HepG2 (cell line): ENCODE results near the gene RBFOX1. TPM values are rescaled to one million over a fixed set of nuclear protein-coding genes. Genes with fewer than 3 reads are reported as not detected.

Experiments used
- ATAC-seq: fragments of 200-7000 bp; cut with Tn5 transposase; 3 replicates; pipeline ENCODE4 v1.9.1; 2020; ENCODE audit warnings: mild to moderate bottlenecking, moderate library complexity
- BruUV-seq: library from RNA; stranded (reverse); fragments of 400-500 nt; replicated peaks from 2 replicates; lab custom pipeline; 2021; lab: Mats Ljungman, UMichigan
- CTCF ChIA-PET: fragments of 300-600 bp; formaldehyde crosslinking; extraction: SDS; loops from one replicate; lab custom pipeline; 2021; ENCODE audit warnings: low total read pairs, inconsistent platforms, low intra/inter-chr PET ratio; lab: Yijun Ruan, JAX
- POLR2A ChIA-PET: fragments of 350-600 bp; sonication (Branson Sonifier 250); formaldehyde crosslinking; loops from one replicate; lab custom pipeline; 2020; ENCODE audit warnings: antibody characterized with exemption, inconsistent platforms; lab: Yijun Ruan, JAX
- DNase-seq: peaks from one replicate; pipeline ENCODE4 v3.0.0-alpha.2; 2015; ENCODE audit warnings: low spot score
- FAIRE-seq: peaks from 3 replicates; lab custom pipeline; 2011; peaks lifted over from hg19 to GRCh38; lab: Jason Lieb, UNC
- H2AFZ ChIP-seq: one replicate; pipeline ENCODE4 v1.6.1; 2011; ENCODE audit warnings: low read length, inconsistent platforms
- H3K27ac ChIP-seq: fragments of 300-600 bp; 3 replicates; pipeline ENCODE4 v1.8.0; 2011; ENCODE audit warnings: mixed run types, mild to moderate bottlenecking, mixed read lengths, low read length, inconsistent platforms; ENCODE audit not compliant: insufficient read depth; ENCODE audit errors: extremely low read length
- H3K27me3 ChIP-seq, 2 experiments: fragments of 200-600 bp in 1 of 2; 2 replicates in 1 of 2; 3 replicates in 1 of 2; pipeline versions ENCODE4 v1.6.0 to v1.8.0; 2011; ENCODE audit warnings: low read length in 2 of 2, mild to moderate bottlenecking in 2 of 2, moderate library complexity in 2 of 2, inconsistent platforms in 1 of 2; ENCODE audit not compliant: insufficient read depth in 2 of 2, control insufficient read depth in 1 of 2
- H3K36me3 ChIP-seq, 2 experiments: fragments of 200-600 bp in 1 of 2; replicated peaks in 1 of 2; 2 replicates in 1 of 2; 3 replicates in 1 of 2; pipeline versions ENCODE4 v1.5.1 to v1.8.0; 2011; ENCODE audit warnings: low read length in 2 of 2, inconsistent platforms in 1 of 2; ENCODE audit not compliant: insufficient read depth in 2 of 2, control insufficient read depth in 1 of 2
- H3K4me1 ChIP-seq: 2 replicates; pipeline ENCODE4 v1.5.1; 2012; ENCODE audit warnings: low read length, inconsistent platforms; ENCODE audit not compliant: insufficient read depth
- H3K4me2 ChIP-seq: 2 replicates; pipeline ENCODE4 v1.6.0; 2011; ENCODE audit warnings: low read depth, low read length, inconsistent platforms
- H3K4me3 ChIP-seq, 3 experiments: fragments of 200-600 bp in 1 of 3; sonication (generic), shearing (Covaris generic) in 1 of 3; replicated peaks in 1 of 3; 2 replicates each; pipeline ENCODE4 v1.5.1; 2011 to 2016; ENCODE audit warnings: low read length in 3 of 3, inconsistent platforms in 2 of 3, low read depth in 2 of 3, mild to moderate bottlenecking in 2 of 3, control low read depth in 1 of 3, mixed read lengths in 1 of 3; ENCODE audit not compliant: insufficient read depth in 1 of 3
- H3K79me2 ChIP-seq: one replicate; pipeline ENCODE4 v1.6.1; 2011; ENCODE audit warnings: low read length, inconsistent platforms; ENCODE audit not compliant: insufficient read depth
- H3K9ac ChIP-seq: 2 replicates; pipeline ENCODE4 v1.6.0; 2011; ENCODE audit warnings: mild to moderate bottlenecking, low read depth, low read length, inconsistent platforms; ENCODE audit not compliant: insufficient read depth
- H3K9me3 ChIP-seq: 2 replicates; pipeline ENCODE4 v1.5.1; 2012; ENCODE audit warnings: mild to moderate bottlenecking, low read length
- H4K20me1 ChIP-seq: 2 replicates; pipeline ENCODE4 v1.6.0; 2011; ENCODE audit warnings: inconsistent platforms, mild to moderate bottlenecking, low read length, moderate library complexity; ENCODE audit not compliant: insufficient read depth
- ATF6 ChIP-seq: sonication (generic); formaldehyde crosslinking; conservative IDR thresholded peaks from 2 replicates; pipeline ENCODE4 v1.4.0; 2020; ENCODE audit warnings: missing genetic modification reagents
- DBP ChIP-seq: sonication (generic); formaldehyde crosslinking; IDR thresholded peaks from 2 replicates; pipeline ENCODE4 v1.4.0; 2020; ENCODE audit warnings: missing genetic modification reagents; ENCODE audit errors: not compliant biosample characterization
- FIP1L1 ChIP-seq: fragments of 200-400 bp; formaldehyde crosslinking; IDR thresholded peaks from 2 replicates; pipeline ENCODE4 v1.6.1; 2018; ENCODE audit warnings: low read depth, mild to moderate bottlenecking, low read length, moderate library complexity, borderline replicate concordance; ENCODE audit not compliant: insufficient read depth
- FOXM1 ChIP-seq: sonication (generic); formaldehyde crosslinking; IDR thresholded peaks from 2 replicates; pipeline ENCODE4 v1.5.0; 2020; ENCODE audit warnings: missing genetic modification reagents
- HHEX ChIP-seq: IDR thresholded peaks from 2 replicates; pipeline ENCODE4 v1.6.1; 2016; ENCODE audit warnings: control low read depth
- HNRNPK ChIP-seq: fragments of 200-400 bp; formaldehyde crosslinking; IDR thresholded peaks from 2 replicates; pipeline ENCODE4 v1.6.1; 2018; ENCODE audit warnings: low read length, low read depth, moderate library complexity, mild to moderate bottlenecking; ENCODE audit not compliant: poor library complexity, severe bottlenecking
- ZBTB7A ChIP-seq: sonication (generic); formaldehyde crosslinking; IDR thresholded peaks from 2 replicates; pipeline ENCODE4 v1.8.0; 2022; ENCODE audit warnings: mild to moderate bottlenecking, missing genetic modification reagents
- ZMYM3 ChIP-seq: sonication (generic); formaldehyde crosslinking; IDR thresholded peaks from 2 replicates; pipeline ENCODE4 v1.5.1; 2020; ENCODE audit warnings: mild to moderate bottlenecking, missing genetic modification reagents
- WGBS: methylation state at CpG from one replicate; pipeline ENCODE4 v1.1.6; 2017; ENCODE audit warnings: low lambda C conversion rate; 5-methylcytosine and 5-hydroxymethylcytosine counted together
- in situ Hi-C: cut with HindIII; loops from 2 replicates; pipeline ENCODE4 v1.10.0; 2017; ENCODE audit warnings: low pct_unique_long_range_greater_than_20kb; ENCODE audit not compliant: extremely low pct_ligation_motif_present
- intact Hi-C: fragments of 100-400 bp; cut with micrococcal nuclease; formaldehyde crosslinking; loops from one replicate; pipeline ENCODE4 v1.10.0; 2022; ENCODE audit not compliant: unreplicated experiment
- polyA plus RNA-seq, 8 experiments: library from polyadenylated mRNA; depleted of rRNA in 3 of 8; stranded (reverse) in 7 of 8; unstranded in 1 of 8; fragments of >200 nt; fragmentation: Illumina TruSeq in 4 of 8; extraction: Trizol in 4 of 8; gene quantifications; 2 replicates each; pipeline versions ENCODE4 v1.2.1 to v1.2.3, GENCODE V29; 2011 to 2016; ENCODE audit warnings: low read depth in 4 of 8, missing spikeins in 1 of 8, mixed read lengths in 1 of 8; ENCODE audit not compliant: insufficient read depth in 1 of 8
- total RNA-seq, 5 experiments: library from RNA; depleted of rRNA; stranded (reverse); fragments of >200 nt; fragmentation: Illumina TruSeq; extraction: Trizol; gene quantifications; 2 replicates each; pipeline ENCODE4 v1.2.3, GENCODE V29; 2016; ENCODE audit warnings: low read depth in 1 of 5

The RBFOX1 gene
- total and polyA plus RNA-seq, 2 of the 13 experiments (the other 11 are each of a cell fraction or from before 2014, with no cell fraction given) = not detected

GRCh38 chr16:7650431-7650830 is 317.8 kb downstream of the RBFOX1 start:
- no peak overlapping the region for H3K9ac ChIP-seq
- WGBS = 2% methylated on average over 4 of the region's 4 CpGs
- ATAC-seq (no peak), FAIRE-seq (no peak), DNase-seq (no peak)
- POLR2A ChIA-PET = no interaction called here
- CTCF ChIA-PET = no interaction called here
- H3K4me1 ChIP-seq = no peaks in the 10 kb centered on the region
- no peaks in the 10 kb centered on the region for H3K79me2 ChIP-seq
- H4K20me1 ChIP-seq = no peaks in the 10 kb centered on the region
- no peak overlapping the region for H2AFZ ChIP-seq
- H3K36me3 ChIP-seq = no peaks in the 10 kb centered on the region
- peaks cover 0 to 3% of the 10 kb centered on the region in 2 experiments; a peak in 1 of 5 replicates for H3K27me3 ChIP-seq
- H3K9me3 ChIP-seq = peaks cover 12% of the 10 kb centered on the region; the same call in 1 of the 2 replicates
- BruUV-seq = no TSS peak
- TF ChIP-seq ATF6 (CRISPR knock-in tag) (no peak), HNRNPK (peak; percentile 5)
- in situ Hi-C loops (no loop called here), intact Hi-C loops (no loop called here)
- H3K4me3 ChIP-seq = no peak overlapping the region
- H3K4me2 ChIP-seq = no peak overlapping the region
- H3K27ac ChIP-seq = no peak overlapping the region

GRCh38 chr16:7651803-7652570 is 319.3 kb downstream of the RBFOX1 start:
- DNase-seq (no peak), FAIRE-seq (no peak), ATAC-seq (no peak)
- Histone ChIP-seq H2AFZ (no peak overlapping the region), H3K4me1 (no peaks in the 10 kb centered on the region), H3K36me3 (no peaks in the 10 kb centered on the region), H3K9me3 (peaks cover 20% of the 10 kb centered on the region), H4K20me1 (no peaks in the 10 kb centered on the region), H3K4me2 (no peak overlapping the region), H3K9ac (no peak overlapping the region), H3K4me3 (no peak overlapping the region), H3K27me3 (peaks cover 0 to 3% of the 10 kb centered on the region in 2 experiments; a peak in 1 of 5 replicates), H3K27ac (no peak overlapping the region), H3K79me2 (no peaks in the 10 kb centered on the region)
- in situ Hi-C loops = no loop called here
- BruUV-seq = no TSS peak
- intact Hi-C loops = no loop called here
- ChIA-PET CTCF (no interaction called here), POLR2A (no interaction called here)
- TF ChIP-seq ZBTB7A (CRISPR knock-in tag) (no peak), ZMYM3 (CRISPR knock-in tag) (no peak), DBP (no peak), FOXM1 (CRISPR knock-in tag) (no peak), FIP1L1 (no peak), HHEX (no peak)
- WGBS = 24% methylated on average over 9 of the region's 9 CpGs
